Neural cell (in vitro differentiated cells): Measurements from ENCODE around the gene SLC22A23.

ENCODE experiments used
- CTCF ChIP-seq: fragments of 450-650 bp; IDR thresholded peaks from 2 replicates; pipeline ENCODE4 v1.5.1; 2014; ENCODE audit warnings: antibody characterized with exemption, mild to moderate bottlenecking, moderate library complexity; ENCODE audit not compliant: poor library complexity, severe bottlenecking
- EP300 ChIP-seq: fragments of 450-650 bp; conservative IDR thresholded peaks from 2 replicates; pipeline ENCODE4 v1.6.1; 2014; ENCODE audit warnings: antibody characterized with exemption, mild to moderate bottlenecking, moderate library complexity; ENCODE audit not compliant: poor library complexity, severe bottlenecking
- EZH2 ChIP-seq: fragments of 200-600, 300-800 bp; shearing (Covaris generic), sonication (generic); IDR thresholded peaks from 2 replicates; pipeline ENCODE4 v1.6.1; 2014; ENCODE audit warnings: antibody characterized with exemption, low read length, borderline replicate concordance, mild to moderate bottlenecking; ENCODE audit not compliant: insufficient read depth, poor library complexity, severe bottlenecking
- SMC3 ChIP-seq: fragments of 450-650 bp; conservative IDR thresholded peaks from 2 replicates; pipeline ENCODE4 v1.6.1; 2014; ENCODE audit warnings: antibody characterized with exemption, mild to moderate bottlenecking, moderate library complexity; ENCODE audit not compliant: poor library complexity

- TF ChIP-seq CTCF (no peak), SMC3 (peak; percentile 38), EZH2 (no peak), EP300 (peak; percentile 60)
These were observed 229.3 kb downstream of the SLC22A23 start, which contains the start of gene TUBB2B for GRCh38 chr6:3227363-3228045.
